Testis (tissue), 3 donors: ENCODE measurements around the gene IRGQ. TPM values are rescaled to one million over a fixed set of nuclear protein-coding genes. Genes with fewer than 3 reads are reported as not detected.
"Not testable (repeated sequence)": the region's sequence is repeated elsewhere in the genome, so short reads cannot be mapped to it uniquely, and the experiment has no call there.

ENCODE experiments used
- DNase-seq: peaks from one replicate; pipeline ENCODE4 v3.0.0-alpha.2; 2019
- H3K27ac ChIP-seq, 2 donors: fragments of 200-600 bp; sonication (generic); one replicate each; pipeline ENCODE4 v1.5.1; 2019
- H3K27me3 ChIP-seq: fragments of 200-600 bp; sonication (generic); one replicate; pipeline ENCODE4 v1.5.1; 2019
- H3K36me3 ChIP-seq: fragments of 200-600 bp; sonication (generic); one replicate; pipeline ENCODE4 v1.5.1; 2017; ENCODE audit warnings: low read depth; ENCODE audit errors: missing control alignments
- H3K4me1 ChIP-seq: fragments of 200-600 bp; sonication (generic); one replicate; pipeline ENCODE4 v1.5.1; 2019
- H3K4me3 ChIP-seq, 2 donors: fragments of 200-600 bp; sonication (generic); one replicate each; pipeline ENCODE4 v1.5.1; 2017 to 2019
- H3K9me3 ChIP-seq: fragments of 200-600 bp; sonication (generic); one replicate; pipeline ENCODE4 v1.5.1; 2017
- POLR2A ChIP-seq: fragments of 450-650 bp; IDR thresholded peaks from one replicate; pipeline ENCODE4 v1.6.1; 2017; ENCODE audit warnings: antibody characterized with exemption, mild to moderate bottlenecking, moderate library complexity
- WGBS, 2 donors: methylation state at CpG; one replicate each; pipeline ENCODE4 v1.1.5; 2018; 5-methylcytosine and 5-hydroxymethylcytosine counted together
- intact Hi-C: fragments of 100-400 bp; cut with DNase I; formaldehyde crosslinking; loops from one replicate; pipeline ENCODE4 v1.15.1; 2023; ENCODE audit warnings: low total_unique reads
- polyA plus RNA-seq: library from polyadenylated mRNA; stranded (reverse); fragments of 350-450 nt; fragmentation: Illumina TruSeq; extraction: RNeasy Lipid Tissue Mini Kit (QIAGEN cat#74804); gene quantifications from one replicate; pipeline ENCODE4 v1.2.3, GENCODE V29; 2014; ENCODE audit warnings: low read depth, low replicate concordance; ENCODE audit not compliant: insufficient read depth
- total RNA-seq, 2 donors: library from RNA; depleted of rRNA; stranded (reverse); fragments of >200 nt; gene quantifications; one replicate each; pipeline ENCODE4 v1.2.3, GENCODE V29; 2016
- TF ChIP-seq, protein P1 (sequence below), 3 experiments: fragments of 450-650 bp in 2 of 3; fragments of 200-600 bp in 1 of 3; sonication (generic) in 1 of 3; IDR thresholded peaks; one replicate each; pipeline ENCODE4 v1.5.1; 2016 to 2019; ENCODE audit warnings: antibody characterized with exemption in 3 of 3, mild to moderate bottlenecking in 2 of 3, moderate library complexity in 1 of 3

IRGQ gene
- total and polyA plus RNA-seq, 3 donors from 2014 or later = 6.0 to 29.0 (median 26.4) TPM

DNA sequence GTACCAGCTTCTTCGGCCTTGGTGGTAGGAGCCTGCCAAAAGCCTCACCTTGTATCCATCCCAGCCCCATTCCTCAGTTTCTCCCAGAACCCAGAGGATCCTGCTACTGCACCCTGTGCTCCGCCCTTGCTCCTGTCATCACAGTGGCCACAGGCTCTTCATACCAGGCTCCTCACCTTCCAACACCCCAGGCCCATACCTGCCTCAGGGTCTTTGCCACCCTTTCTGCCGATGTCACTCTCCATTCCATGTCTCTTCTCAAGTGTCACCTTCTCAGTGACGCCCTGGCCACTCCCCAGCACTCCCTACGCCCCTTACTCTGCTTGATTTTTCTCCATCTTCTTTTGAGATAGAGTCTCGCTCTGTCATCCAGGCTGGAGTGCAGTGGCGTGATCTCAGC lies 13.9 kb upstream of the IRGQ start:
- DNase-seq = no peak
- no peak overlapping the region for H3K4me3 ChIP-seq
- no peaks in the 10 kb centered on the region for H3K9me3 ChIP-seq
- 83 to 87% methylated on average over 7 of the region's 7 CpGs for WGBS, 2 donors
- H3K27me3 ChIP-seq = no peaks in the 10 kb centered on the region
- no peak for TF ChIP-seq POLR2A
- intact Hi-C loops = no loop called here
- no peaks in the 10 kb centered on the region for H3K4me1 ChIP-seq
- no peaks in the 10 kb centered on the region for H3K36me3 ChIP-seq
- no peak overlapping the region for H3K27ac ChIP-seq

DNA sequence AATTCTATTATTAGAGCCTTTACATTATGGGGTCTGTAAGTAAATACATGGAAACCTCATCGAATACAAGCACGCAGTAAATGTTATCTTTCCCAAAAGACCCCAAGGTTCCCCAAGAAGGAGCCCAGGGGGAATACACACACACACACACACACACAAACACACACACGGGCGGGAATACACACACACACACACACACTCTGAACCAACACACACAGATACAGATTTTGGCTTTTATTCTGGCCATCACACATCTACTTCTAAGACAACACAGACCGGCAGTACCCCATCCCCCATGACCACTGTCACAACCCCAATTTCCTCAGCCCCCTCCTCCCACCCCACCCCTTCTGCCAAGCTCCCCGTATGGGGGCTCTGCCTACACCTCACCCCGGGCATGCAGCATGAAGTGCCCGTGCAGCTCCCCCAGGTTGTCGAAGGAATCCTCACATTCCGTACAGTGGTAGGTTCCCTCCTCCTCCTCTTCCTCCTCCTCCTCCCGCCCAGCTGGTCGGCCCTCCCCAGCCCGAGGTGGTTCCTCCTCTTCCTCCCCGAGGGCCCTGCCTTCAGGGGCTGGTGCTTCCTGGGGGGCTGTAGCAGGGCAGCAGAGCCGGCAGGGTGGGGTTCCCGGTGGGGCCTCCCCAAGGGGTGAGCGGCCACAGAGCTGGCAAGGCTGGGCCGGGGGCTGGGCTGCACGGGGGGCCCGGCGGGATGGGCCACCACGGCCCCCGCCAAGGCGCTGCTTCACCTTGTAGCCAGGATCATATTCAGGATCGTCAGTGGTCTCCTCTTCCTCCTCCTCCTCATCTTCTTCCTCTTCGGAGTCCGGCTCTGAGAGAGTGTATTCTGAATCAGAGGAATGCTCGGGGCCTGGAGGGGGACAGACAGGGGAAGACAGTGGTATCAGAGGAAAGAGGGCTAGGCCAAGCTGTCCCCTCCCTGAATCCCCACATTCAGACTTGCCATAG lies 11.6 kb upstream of the IRGQ start:
- no peaks in the 10 kb centered on the region for H3K4me1 ChIP-seq
- TF ChIP-seq, protein P1, sequence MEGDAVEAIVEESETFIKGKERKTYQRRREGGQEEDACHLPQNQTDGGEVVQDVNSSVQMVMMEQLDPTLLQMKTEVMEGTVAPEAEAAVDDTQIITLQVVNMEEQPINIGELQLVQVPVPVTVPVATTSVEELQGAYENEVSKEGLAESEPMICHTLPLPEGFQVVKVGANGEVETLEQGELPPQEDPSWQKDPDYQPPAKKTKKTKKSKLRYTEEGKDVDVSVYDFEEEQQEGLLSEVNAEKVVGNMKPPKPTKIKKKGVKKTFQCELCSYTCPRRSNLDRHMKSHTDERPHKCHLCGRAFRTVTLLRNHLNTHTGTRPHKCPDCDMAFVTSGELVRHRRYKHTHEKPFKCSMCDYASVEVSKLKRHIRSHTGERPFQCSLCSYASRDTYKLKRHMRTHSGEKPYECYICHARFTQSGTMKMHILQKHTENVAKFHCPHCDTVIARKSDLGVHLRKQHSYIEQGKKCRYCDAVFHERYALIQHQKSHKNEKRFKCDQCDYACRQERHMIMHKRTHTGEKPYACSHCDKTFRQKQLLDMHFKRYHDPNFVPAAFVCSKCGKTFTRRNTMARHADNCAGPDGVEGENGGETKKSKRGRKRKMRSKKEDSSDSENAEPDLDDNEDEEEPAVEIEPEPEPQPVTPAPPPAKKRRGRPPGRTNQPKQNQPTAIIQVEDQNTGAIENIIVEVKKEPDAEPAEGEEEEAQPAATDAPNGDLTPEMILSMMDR (IDR thresholded peaks at IDR 0.05) = no peak
- TF ChIP-seq POLR2A = no peak
- DNase-seq = no peak
- H3K4me3 ChIP-seq = no peak overlapping the region
- no peaks in the 10 kb centered on the region for H3K9me3 ChIP-seq
- intact Hi-C loops = no loop called here
- H3K36me3 ChIP-seq = no peaks in the 10 kb centered on the region
- WGBS, 2 donors = 69 to 73% methylated on average over 26 to 28 of the region's 28 CpGs
- H3K27me3 ChIP-seq = no peaks in the 10 kb centered on the region
- no peak overlapping the region for H3K27ac ChIP-seq

DNA sequence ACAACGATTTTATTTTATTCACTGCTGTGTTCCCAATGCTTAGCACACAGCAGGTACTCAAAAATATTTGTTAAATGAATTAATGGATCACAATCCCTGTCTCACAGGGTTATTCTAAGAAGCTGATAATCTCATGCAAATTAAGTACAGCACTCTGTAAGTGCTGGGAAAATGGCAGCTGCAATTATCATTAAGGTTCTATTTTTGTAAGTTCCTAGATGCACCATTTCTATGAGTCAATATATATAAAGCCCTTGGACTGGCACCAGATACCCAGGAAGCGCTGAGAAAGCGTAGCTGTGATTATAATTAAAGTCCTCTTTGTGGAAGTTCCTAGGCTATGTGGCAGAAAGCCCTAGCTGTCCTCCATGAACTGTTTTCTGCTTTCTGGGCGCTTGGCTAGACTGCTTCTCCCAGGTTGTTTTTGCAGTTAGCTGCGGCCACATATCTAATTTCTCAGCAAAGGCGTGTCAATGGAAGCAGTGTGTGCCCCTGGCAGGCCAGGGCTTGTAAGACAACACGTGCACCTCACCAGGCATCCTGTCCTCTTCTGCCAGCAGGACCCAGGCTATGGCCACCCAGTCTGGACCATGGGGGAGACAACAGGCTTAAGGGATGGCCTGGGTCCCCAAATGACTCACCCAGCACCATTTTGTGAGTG lies 10.8 kb upstream of the IRGQ start:
- 79 to 82% methylated on average over 7 of the region's 7 CpGs for WGBS, 2 donors
- no peak for TF ChIP-seq POLR2A
- TF ChIP-seq, protein P1 (IDR thresholded peaks at IDR 0.05) = no peak
- Histone ChIP-seq H3K36me3 (no peaks in the 10 kb centered on the region), H3K9me3 (no peaks in the 10 kb centered on the region), H3K4me1 (no peaks in the 10 kb centered on the region), H3K4me3 (no peak overlapping the region), H3K27ac (no peak overlapping the region), H3K27me3 (no peaks in the 10 kb centered on the region)
- intact Hi-C loops = no loop called here
- no peak for DNase-seq

DNA sequence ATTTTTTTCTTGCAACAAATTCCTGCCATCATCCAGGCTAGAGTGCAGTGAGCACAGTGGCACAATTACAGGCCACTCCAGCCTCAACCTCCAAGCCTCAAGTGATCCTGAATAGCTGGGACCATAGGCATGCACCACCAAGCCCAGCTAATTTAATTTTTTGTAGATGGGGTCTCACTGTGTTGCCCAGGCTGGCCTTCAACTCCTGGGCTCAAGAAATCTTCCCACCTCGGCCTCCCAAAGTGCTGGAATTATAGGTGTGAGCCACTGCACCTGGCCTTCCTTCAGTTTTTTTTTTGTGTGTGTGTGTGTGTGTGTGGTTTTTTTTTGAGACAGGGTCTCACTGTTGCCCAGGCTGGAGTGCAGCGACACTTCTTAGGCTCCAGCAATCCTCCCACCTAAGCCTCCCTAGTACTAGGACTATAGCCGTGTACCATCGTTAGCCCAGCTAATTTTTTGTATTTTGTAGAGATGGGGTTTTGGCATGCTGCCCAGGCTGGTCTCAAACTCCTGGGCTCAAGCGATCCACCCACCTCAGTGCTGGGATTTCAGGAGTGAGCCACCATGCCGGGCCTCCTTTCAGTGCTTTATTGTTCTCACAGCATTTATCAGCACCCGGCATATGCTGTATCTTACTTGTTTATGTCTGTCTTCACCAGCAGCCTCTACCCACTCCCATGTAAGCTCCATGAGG lies 10.1 kb upstream of the IRGQ start:
- WGBS, 2 donors = 42 to 59% methylated on average over 7 of the region's 7 CpGs
- no peak for TF ChIP-seq POLR2A
- TF ChIP-seq, protein P1 (IDR thresholded peaks at IDR 0.05) = no peak
- Histone ChIP-seq H3K4me3 (no peak overlapping the region), H3K27ac (no peak overlapping the region), H3K9me3 (no peaks in the 10 kb centered on the region), H3K27me3 (no peaks in the 10 kb centered on the region), H3K36me3 (no peaks in the 10 kb centered on the region), H3K4me1 (no peaks in the 10 kb centered on the region)
- intact Hi-C loops = no loop called here
- no peak for DNase-seq

DNA sequence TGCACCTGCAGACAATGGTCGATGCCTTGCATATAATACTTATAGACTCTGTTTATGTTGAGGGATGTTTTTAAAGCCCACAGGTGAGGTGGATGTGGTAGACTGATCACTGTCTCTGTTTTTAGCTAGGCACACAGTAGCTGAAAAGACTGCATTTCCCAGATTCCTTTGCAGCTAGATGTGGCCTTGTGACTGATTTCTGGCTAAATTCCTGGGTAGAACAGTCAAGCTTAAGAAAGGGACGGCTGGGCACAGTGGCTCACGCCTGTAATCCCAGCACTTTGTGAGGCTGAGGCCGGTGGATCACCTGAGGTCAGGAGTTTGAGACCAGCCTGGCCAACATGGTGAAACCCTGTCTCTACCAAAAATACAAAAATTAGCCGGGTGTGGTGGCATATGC lies 4.4 kb upstream of the IRGQ start:
- H3K4me1 ChIP-seq = peaks cover 14% of the 10 kb centered on the region
- H3K4me3 ChIP-seq, DNase-seq, H3K36me3 ChIP-seq, H3K27ac ChIP-seq, H3K9me3 ChIP-seq, H3K27me3 ChIP-seq, intact Hi-C loops: not testable (repeated sequence)
- WGBS, 2 donors = 76 to 77% methylated on average over 5 of the region's 5 CpGs
